EL (cell line): ENCODE results near the gene MCRIP2.
"Not testable (repeated sequence)": the region's sequence is repeated elsewhere in the genome, so short reads cannot be mapped to it uniquely, and the experiment has no call there.

Source experiments
- DNase-seq: peaks from one replicate; pipeline ENCODE4 v3.0.0-alpha.2; 2016

Gene MCRIP2

DNA sequence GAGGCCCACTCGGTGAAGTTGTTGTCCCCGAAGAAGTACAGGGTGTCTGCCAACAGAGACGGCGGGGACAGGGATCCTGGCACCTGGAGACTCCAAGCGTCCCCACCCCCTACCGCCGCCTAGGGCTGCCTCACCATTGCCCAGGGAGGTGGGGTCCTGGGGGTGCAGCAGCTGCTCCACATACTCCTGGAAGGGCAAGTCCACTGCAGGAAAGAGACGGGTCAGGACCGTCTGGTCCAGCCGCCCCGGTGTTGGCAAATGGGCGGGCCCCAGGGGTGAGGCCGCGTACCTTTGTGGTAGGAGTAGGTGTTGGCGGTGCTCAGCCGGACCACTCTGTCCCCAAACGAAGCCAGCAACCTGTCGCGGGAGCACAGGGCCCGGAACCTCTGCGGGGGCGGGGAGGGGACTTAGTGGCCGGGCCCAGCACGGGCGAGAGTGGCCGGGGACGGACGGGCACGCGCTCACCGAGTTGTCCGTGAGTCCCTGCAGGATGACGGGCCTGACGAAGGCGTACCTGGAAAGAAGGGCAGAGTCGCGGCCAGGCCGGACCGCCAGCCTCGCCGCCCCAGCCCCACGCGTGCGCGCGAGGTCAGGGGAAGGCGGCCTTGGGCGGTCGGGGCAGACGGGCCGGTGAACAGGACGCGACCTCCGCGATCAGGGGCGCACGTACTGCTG is 41.9 kb downstream of the MCRIP2 start:
- DNase-seq = no peak

DNA sequence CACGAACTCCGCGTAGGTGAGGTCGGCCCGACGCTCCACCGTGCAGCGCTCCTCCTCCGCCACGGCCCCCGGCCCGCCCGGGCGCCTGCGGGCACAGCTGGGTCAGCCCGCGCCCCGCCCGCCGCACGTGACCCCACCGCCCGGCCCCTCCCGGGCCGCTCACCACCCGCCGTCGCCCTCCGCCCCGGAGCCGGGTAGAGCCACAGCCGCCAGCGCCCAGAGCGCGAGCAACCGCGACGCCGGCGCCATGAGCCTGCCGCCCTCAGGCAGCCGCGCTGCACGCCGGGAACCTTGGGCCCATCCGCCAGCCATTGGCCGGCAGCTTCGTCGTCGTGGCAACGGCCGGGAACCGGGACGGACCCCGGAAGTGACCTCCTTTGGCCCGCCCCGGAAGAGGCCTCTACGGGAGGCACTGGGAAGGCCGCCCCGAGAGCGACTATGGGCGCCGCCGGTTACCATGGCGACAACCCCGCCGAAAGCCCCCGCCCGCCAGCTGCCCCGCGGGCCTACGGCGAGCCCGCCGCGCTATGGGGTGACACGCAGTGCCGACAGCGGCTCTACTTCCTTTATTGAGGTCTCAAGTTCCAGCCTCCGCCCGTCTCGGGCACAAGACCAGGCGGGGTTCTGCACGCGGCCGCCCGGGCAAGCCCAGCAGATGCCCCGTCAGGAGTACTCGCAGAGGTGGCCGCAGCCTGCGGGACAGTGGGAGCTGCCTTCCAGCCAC is 42.6 kb downstream of the MCRIP2 start, which contains the start of gene JMJD8:
Gene JMJD8, minus strand, starts transcription at position 264 of the 724 bp plus-strand sequence. Its CDS starts 15 bp downstream, at position 249.
- peak; percentile 95 for DNase-seq

DNA sequence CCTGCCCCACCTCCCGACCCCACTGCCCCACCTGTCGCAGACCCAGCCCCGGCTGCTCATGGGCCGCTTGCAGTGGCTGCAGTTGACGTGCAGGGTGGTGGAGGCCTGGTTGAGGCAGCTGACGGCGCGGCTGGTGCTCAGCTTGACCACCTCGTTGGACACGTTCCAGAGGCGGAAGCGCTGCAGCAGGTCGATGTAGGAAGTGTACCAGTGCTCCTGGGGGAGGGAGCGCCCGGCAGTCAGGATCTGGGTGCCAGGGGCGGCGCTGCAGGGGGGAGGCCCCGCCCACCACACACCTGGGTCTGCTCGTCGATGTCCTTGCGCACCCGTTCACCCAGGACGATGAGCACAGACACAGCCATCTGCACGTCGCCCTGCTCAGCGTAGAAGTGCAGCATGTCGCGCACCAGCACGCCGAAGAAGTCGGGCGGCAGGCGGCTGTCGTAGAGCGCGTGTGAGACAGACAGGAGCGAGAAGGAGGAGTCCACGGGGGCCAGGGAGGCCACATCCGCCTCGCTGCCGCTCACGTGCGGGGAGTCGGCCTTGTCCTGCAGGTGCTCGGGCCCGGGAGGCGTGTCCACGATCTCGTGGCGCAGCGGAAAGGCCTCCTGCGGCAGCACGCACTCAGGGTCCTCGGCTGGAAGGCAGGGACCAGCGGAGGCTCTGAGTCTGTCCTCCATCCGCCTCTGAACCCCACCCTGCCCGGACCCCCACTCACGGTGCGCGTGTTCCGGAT is 43.5 kb downstream of the MCRIP2 start:
- DNase-seq = no peak

DNA sequence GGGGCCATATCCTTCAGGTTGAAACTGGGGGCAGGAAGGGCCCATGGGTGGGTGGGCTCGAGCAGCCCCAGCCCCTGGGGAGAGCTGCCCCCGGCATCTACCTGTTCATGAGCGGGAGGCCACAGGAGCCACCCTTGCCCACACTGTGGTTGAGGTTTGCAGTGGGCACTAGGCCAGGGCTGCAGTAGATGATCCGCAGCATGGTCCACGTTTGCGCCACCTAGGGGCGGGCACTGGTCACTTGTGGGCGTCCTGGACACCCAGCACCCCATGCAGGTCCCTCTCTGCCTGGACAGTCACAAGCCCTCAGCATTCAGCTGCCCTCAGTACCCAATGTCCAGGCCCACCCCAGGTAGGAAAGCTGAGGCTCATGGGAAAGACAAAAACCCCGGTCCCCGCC is 44.3 kb downstream of the MCRIP2 start:
- DNase-seq = peak; percentile 48

DNA sequence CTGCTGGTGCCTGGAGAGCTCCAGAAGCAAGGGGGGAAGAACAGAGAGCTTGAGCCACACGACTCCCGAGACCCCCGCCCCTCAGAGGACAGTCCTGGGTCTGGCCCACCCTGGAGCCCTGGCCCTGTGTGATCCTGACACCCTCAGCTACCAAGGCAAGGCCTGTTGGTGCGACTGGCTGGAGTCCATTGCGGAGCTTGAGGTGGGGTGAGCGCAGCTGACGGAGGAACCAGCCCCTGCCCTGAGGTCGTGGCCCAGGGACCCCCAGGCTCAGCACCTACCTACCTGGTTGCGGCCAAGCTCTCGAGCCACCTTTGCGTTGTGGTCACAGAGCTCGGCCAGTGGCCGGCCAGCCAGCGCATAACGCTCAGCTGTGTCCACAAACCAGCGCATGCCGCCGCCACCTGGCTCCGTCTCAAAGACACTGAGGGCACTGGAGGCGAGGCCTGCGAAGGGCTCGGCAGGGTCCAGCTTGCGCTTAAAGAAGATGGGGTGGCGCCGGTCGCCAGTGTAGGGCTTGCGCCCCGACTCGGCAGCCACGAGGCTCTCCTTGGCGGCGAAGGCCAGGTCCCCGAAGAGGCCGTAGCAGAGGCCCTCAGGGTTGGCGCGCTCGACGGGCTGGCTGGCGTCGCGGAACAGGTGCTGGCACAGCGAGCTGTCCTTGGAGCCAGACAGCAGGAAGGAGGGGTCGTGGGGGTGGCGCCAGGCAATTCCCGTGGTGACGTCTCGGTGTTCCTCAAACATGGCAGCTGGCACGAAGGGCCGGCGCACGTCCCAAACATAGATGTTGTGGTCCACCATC is 45.0 kb downstream of the MCRIP2 start:
- DNase-seq = no peak

DNA sequence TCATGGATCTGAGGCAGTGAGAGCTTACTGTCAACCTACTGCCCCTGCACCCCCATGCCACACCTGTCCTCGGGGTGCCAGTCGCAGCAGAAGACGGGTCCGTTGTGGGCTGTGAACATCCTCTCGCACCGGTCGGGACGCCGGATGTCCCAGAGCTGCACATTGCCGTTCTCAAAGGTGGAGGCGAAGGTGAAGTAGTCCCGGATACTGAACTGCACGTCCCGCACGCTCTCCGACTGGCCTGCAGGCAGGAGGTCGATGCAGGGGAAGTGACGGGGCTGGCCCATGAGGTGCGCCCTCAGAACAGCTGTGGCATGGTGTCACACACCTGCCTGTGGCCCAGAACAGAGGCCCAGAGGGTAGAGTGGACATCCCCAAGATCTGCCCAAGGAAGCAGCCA is 45.9 kb downstream of the MCRIP2 start:
- no peak for DNase-seq

DNA sequence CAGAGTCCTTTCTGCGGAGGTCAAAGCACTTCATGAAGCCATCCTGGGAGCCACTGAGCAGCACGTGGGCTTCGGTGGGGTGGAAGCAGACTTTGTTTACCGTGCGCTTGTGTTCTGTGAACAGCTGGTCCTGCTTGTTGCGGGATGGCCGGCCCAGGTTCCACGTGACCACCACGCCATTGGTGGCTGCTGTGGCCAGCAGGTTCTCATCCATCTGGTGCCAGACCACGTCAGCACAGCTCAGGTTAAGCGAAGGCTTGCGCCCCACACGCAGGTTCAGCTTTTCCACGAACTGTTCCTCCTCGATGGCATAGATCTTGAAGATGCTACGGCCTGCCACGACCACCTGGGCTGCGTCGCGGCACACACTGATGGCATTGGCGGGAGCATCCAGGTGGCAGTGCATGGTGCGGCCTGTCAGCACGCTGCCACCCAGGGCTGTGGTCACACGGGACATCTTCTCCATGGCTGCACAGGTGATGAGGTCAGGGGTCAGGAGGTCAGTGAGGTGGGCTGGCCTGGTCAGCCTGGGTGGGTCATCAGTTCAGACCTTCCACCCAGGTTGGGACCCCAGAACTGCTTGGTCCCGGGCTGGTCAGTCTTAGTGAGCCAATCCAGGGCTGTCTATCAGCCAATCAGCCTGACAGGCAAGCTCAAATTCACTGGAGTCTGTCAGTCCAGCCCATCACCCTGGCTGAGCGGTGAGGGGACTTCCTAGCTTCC is 47.7 kb downstream of the MCRIP2 start:
- no peak for DNase-seq

DNA sequence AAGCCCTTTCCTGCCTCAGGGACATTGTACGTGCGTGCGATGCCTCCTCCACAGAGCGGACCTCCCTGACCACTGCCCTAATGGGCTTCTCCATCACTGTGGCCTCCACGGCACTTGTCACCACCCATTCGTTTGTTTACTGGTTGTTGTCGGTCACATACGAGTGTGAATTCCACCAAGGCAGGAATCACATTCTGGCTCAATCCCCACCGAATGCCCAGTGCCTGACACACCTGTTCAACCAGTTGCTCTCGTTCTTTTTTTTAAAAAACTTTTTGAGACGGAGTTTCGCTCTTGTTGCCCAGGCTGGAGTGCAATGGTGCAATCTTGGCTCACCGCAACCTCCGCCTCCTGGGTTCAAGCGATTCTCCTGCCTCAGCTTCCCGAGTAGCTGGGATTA is 49.6 kb downstream of the MCRIP2 start:
- DNase-seq = not testable (repeated sequence)

DNA sequence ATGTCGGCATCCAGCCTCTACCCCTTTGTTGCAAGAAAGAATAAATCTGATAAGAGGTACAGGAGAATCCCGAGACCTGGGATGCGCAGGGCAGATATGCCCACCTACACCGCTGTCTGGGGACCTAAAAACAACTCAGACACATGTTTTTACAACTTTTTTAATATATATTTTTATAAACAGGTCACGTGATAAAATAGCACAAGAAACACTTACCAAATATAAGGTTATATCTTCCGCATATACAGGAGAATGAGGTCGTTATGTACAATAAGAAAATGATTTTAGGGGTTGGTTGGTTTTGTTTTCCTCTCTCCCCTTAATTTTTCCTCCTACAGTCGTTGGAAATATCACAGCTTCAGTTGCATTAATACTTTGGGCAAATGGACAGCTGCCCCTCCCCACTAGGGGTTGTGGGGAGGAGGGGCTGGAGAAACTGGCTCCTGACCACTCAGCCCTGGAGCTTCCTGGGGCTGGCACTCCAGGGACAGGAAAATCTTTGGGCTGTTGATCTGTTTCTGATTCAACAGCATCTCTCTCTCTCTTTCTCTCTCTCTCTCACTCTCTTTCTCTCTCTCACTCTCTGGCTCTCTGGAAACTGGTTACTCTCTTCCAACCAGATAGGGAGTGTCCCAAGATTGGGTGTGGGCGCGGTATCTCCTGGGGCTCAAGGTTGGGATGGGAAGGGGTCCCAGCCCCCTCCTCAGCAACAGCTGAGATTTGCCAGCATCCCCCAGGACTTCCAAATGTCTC is 50.9 kb downstream of the MCRIP2 start:
- no peak for DNase-seq

DNA sequence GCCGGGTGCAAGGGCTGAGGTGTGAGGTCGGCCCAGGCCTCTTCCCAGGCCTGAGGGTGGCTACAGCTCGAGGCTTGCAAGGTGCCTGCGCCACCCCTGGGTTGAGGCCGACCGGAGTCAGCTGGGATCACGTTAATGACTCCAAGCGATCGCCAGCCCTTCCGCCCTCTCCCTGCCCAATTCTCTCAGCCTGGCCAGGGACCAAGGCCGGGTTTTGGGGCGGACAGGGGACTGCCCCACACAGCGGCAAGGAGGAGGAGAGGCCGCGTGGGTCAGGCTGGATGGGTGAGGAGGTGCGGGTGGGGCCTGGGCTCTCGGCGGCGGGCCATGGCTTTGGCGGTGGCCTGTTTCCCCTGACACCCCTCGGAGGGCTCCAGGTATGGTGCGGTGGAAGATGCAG is 51.7 kb downstream of the MCRIP2 start:
- no peak for DNase-seq

DNA sequence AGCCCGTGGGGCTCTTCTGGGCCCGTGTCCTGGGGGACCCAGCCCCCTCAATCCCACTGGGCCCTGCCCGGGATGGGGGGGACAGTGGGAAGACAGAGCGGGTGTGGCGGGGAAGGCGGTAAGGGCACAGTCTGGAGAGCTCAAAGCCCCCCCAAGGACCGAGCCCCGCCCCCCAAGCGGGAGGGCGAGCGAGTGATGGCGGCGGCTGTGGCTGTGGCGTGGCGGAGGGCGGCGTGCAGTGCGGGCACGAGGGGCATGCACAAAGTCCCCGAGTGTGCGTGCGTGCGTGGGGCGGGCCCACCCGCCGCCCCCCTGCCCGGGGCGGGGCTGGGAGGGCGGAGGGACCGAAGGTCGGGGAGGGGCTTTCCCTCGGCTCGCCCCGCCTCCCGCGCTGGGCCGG is 52.1 kb downstream of the MCRIP2 start:
- no peak for DNase-seq

DNA sequence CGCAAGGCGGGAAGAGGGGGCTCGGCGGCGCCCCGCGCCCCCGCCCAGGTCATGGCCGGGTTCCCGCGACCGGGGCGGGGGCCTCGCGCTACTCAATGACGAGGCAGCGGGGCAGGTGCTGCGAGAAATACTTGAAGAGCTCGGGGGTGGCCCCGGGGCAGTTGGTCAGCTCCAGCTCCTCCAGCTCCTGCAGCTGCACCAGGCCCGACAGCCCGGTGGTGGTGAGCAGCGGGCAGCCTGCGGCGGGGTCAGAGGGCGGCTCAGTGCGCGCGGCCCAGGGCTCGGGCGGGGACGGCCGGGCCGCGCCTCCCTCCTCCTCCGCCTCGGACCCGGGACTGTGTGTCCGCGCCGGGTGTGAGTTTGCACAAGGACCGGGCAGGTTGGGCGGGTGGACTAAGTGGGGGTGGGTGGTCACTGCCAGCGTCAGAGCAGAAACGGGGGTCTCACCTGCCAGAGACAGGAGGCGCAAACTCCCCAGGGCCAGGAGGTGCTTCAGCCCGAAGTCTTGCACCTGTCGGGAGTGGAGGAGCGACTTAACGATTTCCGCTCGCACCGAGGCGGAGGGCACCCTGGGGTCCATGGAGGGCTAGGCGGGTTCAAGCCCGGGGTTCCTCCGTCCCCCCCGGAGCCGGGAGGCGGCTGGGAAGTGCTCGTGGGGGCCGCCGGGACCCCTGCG is 52.7 kb downstream of the MCRIP2 start:
- DNase-seq = no peak

DNA sequence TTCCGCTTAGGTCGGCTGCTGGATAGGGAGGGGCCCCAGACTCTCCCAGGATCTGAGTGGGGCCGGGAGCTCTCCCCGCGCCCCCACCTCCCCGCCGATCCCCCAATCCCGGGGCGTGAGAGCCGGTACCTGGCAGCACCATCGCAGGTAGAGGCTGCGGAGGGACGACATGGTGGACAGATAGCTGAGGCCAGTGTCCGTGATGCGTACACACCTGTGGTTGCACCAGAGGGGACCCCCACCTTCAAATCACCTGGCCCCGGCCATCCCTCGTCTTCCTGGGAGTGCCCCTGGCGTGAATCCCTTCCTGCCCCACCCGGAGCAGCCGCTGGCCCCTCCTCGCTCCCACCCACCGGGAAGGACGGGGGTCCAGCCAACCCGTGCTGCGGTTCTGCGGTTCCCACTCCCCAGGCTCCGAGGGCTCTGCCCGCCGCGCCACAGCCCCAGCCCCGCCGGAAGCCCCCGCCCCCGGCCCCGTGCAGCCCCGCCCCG is 53.3 kb downstream of the MCRIP2 start:
- DNase-seq = no peak

DNA sequence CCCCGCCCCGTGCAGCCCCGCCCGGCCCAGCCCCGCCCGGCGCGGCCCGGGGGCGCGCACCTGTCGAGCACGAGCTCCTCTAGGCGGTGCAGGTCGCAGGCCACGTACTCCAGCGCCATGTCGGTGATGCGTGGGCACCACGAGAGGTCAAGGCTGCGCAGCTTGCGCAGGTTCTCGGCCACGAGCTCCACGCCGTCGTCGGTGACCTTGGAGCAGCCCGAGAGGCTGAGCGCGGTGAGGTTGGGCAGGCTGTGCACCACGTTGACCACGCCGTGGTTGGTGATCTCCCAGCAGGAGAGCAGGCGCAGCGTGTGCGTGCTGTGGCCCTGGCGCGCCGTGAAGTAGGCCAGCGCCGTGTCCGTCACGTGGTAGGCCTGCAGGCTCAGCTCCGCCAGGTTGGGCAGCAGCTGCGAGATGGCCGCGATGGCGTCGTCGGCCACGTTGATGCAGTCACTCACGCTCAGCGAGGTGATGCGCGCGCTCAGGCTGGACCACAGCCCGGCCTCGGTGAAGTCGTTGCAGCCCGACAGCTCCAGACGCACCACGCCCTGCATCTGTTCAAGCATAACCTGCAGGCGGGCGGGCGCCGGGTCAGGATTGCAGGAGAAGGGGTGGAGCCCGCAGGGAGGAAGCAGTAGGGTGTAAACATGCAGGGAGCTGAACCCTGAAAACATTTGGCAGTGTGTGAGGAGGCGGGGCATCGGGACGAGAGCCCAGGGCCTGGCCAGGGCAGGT is 53.9 kb downstream of the MCRIP2 start:
- DNase-seq = no peak
